Effector memory CD8-positive, alpha-beta T cell (primary cell): ENCODE results near the gene TEKTIP1.
"Not testable (repeated sequence)": the region's sequence is repeated elsewhere in the genome, so short reads cannot be mapped to it uniquely, and the experiment has no call there.

Experiments
- ATAC-seq: fragments of 150-1000 bp; cut with Tn5 transposase; replicated peaks from 2 replicates; pipeline ENCODE4 v1.10.0; 2021; ENCODE audit warnings: mild to moderate bottlenecking, moderate library complexity
- DNase-seq, 3 experiments: peaks; one replicate each; pipeline ENCODE4 v3.0.0; 2021
- H3K27ac Mint-ChIP-seq, 2 donors: one replicate each; pipeline ENCODE4 v1.8.0; 2022; ENCODE audit warnings: mild to moderate bottlenecking in 2 of 2, mixed read lengths in 2 of 2, moderate library complexity in 2 of 2
- H3K27me3 Mint-ChIP-seq, 2 donors: one replicate each; pipeline ENCODE4 v1.8.0; 2022; ENCODE audit warnings: mixed read lengths in 2 of 2
- H3K36me3 Mint-ChIP-seq: one replicate; pipeline ENCODE4 v1.8.0; 2022; ENCODE audit warnings: mild to moderate bottlenecking, moderate library complexity, mixed read lengths; ENCODE audit not compliant: insufficient read depth
- H3K4me1 Mint-ChIP-seq, 2 donors: one replicate each; pipeline ENCODE4 v1.8.0; 2022; ENCODE audit warnings: low read depth in 2 of 2, mixed read lengths in 2 of 2
- H3K4me3 Mint-ChIP-seq, 2 donors: one replicate each; pipeline ENCODE4 v1.8.0; 2022; ENCODE audit warnings: mild to moderate bottlenecking in 2 of 2, mixed read lengths in 2 of 2, moderate library complexity in 2 of 2
- H3K9me3 Mint-ChIP-seq, 2 donors: one replicate each; pipeline ENCODE4 v1.8.0; 2022; ENCODE audit warnings: mixed read lengths in 2 of 2

Gene TEKTIP1

GRCh38 chr19:3556978-3557460, 18.0 kb downstream of the TEKTIP1 start:
- DNase-seq = peak; percentile 41 to 51 (median 46)
- Mint-ChIP-seq H3K4me1 (peaks cover 31 to 38% of the 10 kb centered on the region in 2 donors), H3K27ac (peak overlapping the region; percentile 88 to 95), H3K36me3 (peaks cover 24% of the 10 kb centered on the region), H3K4me3 (peak overlapping the region; percentile 87 to 95), H3K9me3 (no peaks in the 10 kb centered on the region), H3K27me3 (no peaks in the 10 kb centered on the region)
- peak; percentile 35 for ATAC-seq

GRCh38 chr19:3557461-3558248, 18.7 kb downstream of the TEKTIP1 start, which contains the start of gene MFSD12:
TSS of gene MFSD12 (minus strand) at chr19:3557586. CDS start at chr19:3557403, 183 bp downstream.
- Mint-ChIP-seq H3K9me3 (no peaks in the 10 kb centered on the region), H3K27ac (peak within 1 kb of the TSS; percentile 88 to 95), H3K36me3 (peaks cover 24% of the 10 kb centered on the region), H3K27me3 (no peaks in the 10 kb centered on the region), H3K4me1 (peaks cover 31 to 36% of the 10 kb centered on the region in 2 donors), H3K4me3 (peak within 1 kb of the TSS; percentile 87 to 95)
- peak; percentile 92 to 94 (median 92) for DNase-seq
- ATAC-seq = peak; percentile 89

- H3K9me3 Mint-ChIP-seq = no peaks in the 10 kb centered on the region
- peaks cover 6% of the 10 kb centered on the region for H3K36me3 Mint-ChIP-seq
- no peaks in the 10 kb centered on the region for H3K27me3 Mint-ChIP-seq
- H3K27ac Mint-ChIP-seq = no peak overlapping the region
- peaks cover 0 to 1% of the 10 kb centered on the region in 2 donors for H3K4me1 Mint-ChIP-seq
- H3K4me3 Mint-ChIP-seq = no peak overlapping the region
- DNase-seq (no peak), ATAC-seq (no peak)
These were observed 24.9 kb downstream of the TEKTIP1 start for GRCh38 chr19:3563709-3564524.

GRCh38 chr19:3565139-3565538, 26.2 kb downstream of the TEKTIP1 start:
- H3K4me1 Mint-ChIP-seq = no peaks in the 10 kb centered on the region
- peaks cover 5% of the 10 kb centered on the region for H3K36me3 Mint-ChIP-seq
- H3K27me3 Mint-ChIP-seq = no peaks in the 10 kb centered on the region
- no peak for ATAC-seq
- no peak overlapping the region for H3K27ac Mint-ChIP-seq
- no peaks in the 10 kb centered on the region for H3K9me3 Mint-ChIP-seq
- no peak for DNase-seq
- no peak overlapping the region for H3K4me3 Mint-ChIP-seq

- H3K9me3 Mint-ChIP-seq, H3K27me3 Mint-ChIP-seq, H3K4me3 Mint-ChIP-seq, ATAC-seq, DNase-seq, H3K27ac Mint-ChIP-seq: not testable (repeated sequence)
- peaks cover 17% of the 10 kb centered on the region for H3K36me3 Mint-ChIP-seq
- peaks cover 0 to 11% of the 10 kb centered on the region in 2 donors for H3K4me1 Mint-ChIP-seq
These were observed 31.1 kb downstream of the TEKTIP1 start for GRCh38 chr19:3570042-3570441.

- Mint-ChIP-seq H3K27me3 (no peaks in the 10 kb centered on the region), H3K27ac (no peak overlapping the region)
- no peak for ATAC-seq
These were observed 31.6 kb downstream of the TEKTIP1 start for GRCh38 chr19:3570606-3571011.

GRCh38 chr19:3572132-3572854, 33.3 kb downstream of the TEKTIP1 start:
- Mint-ChIP-seq H3K27me3 (no peaks in the 10 kb centered on the region), H3K9me3 (no peaks in the 10 kb centered on the region), H3K27ac (peak overlapping the region; percentile 81 to 84), H3K4me3 (peak overlapping the region; percentile 75 to 79), H3K36me3 (peaks cover 28% of the 10 kb centered on the region), H3K4me1 (peaks cover 0 to 13% of the 10 kb centered on the region in 2 donors)
- DNase-seq = peak; percentile 97 to 98 (median 97)
- peak; percentile 94 for ATAC-seq

More at GRCh38 chr19:3570606-3571011, 31.6 kb downstream of the TEKTIP1 start:
- Mint-ChIP-seq H3K4me3 (no peak overlapping the region), H3K4me1 (peaks cover 0 to 13% of the 10 kb centered on the region in 2 donors), H3K36me3 (peaks cover 22% of the 10 kb centered on the region), H3K9me3 (no peaks in the 10 kb centered on the region)
- no peak for DNase-seq

- Mint-ChIP-seq H3K27me3 (no peaks in the 10 kb centered on the region), H3K4me1 (peaks cover 0 to 13% of the 10 kb centered on the region in 2 donors), H3K36me3 (peaks cover 28% of the 10 kb centered on the region), H3K4me3 (peak within 1 kb of the TSS; percentile 75 to 79), H3K9me3 (no peaks in the 10 kb centered on the region), H3K27ac (peak within 1 kb of the TSS; percentile 81 to 84)
- DNase-seq (no peak), ATAC-seq (peak; percentile 3)
These were observed 33.8 kb downstream of the TEKTIP1 start, which contains the start of gene HMG20B for GRCh38 chr19:3572855-3573161. TSS of gene HMG20B (plus strand) at chr19:3572944. CDS start at chr19:3573310, 366 bp downstream.

- H3K27me3 Mint-ChIP-seq = no peaks in the 10 kb centered on the region
- DNase-seq (no peak), ATAC-seq (peak; percentile 1)
- peaks cover 0 to 13% of the 10 kb centered on the region in 2 donors for H3K4me1 Mint-ChIP-seq
- H3K36me3 Mint-ChIP-seq = peaks cover 28% of the 10 kb centered on the region
- H3K4me3 Mint-ChIP-seq = peak overlapping the region; percentile 75 to 79
- H3K9me3 Mint-ChIP-seq = no peaks in the 10 kb centered on the region
- H3K27ac Mint-ChIP-seq = peak overlapping the region in 1 of 2 donors; percentile 49
These were observed 34.3 kb downstream of the TEKTIP1 start for GRCh38 chr19:3573162-3573857.

- peak; percentile 11 for ATAC-seq
- peak overlapping the region; percentile 49 for H3K27ac Mint-ChIP-seq
- peak overlapping the region; percentile 75 to 79 for H3K4me3 Mint-ChIP-seq
- H3K27me3 Mint-ChIP-seq = no peaks in the 10 kb centered on the region
- peaks cover 0 to 13% of the 10 kb centered on the region in 2 donors for H3K4me1 Mint-ChIP-seq
- peak; percentile 68 to 76 (median 76) for DNase-seq
- H3K36me3 Mint-ChIP-seq = peaks cover 28% of the 10 kb centered on the region
- no peaks in the 10 kb centered on the region for H3K9me3 Mint-ChIP-seq
These were observed 35.1 kb downstream of the TEKTIP1 start for GRCh38 chr19:3573858-3574637.

GRCh38 chr19:3575260-3575741, 36.3 kb downstream of the TEKTIP1 start:
- Mint-ChIP-seq H3K27me3 (no peaks in the 10 kb centered on the region), H3K36me3 (peaks cover 25% of the 10 kb centered on the region), H3K9me3 (no peaks in the 10 kb centered on the region), H3K4me1 (peaks cover 0 to 13% of the 10 kb centered on the region in 2 donors), H3K4me3 (peak overlapping the region; percentile 28 to 75), H3K27ac (peak overlapping the region in 1 of 2 donors; percentile 62)
- ATAC-seq (no peak), DNase-seq (peak in 1 of 3 experiments; percentile 31)
